Smooth muscle cell of the brain vasculature (primary cell): Measurements from ENCODE around the gene MAPK8.
"Not testable (repeated sequence)": the region's sequence is repeated elsewhere in the genome, so short reads cannot be mapped to it uniquely, and the experiment has no call there.

Experiments
- DNase-seq: peaks from one replicate; pipeline ENCODE4 v3.0.0-alpha.2; 2012; ENCODE audit warnings: low read depth, low spot score

Gene MAPK8

DNA sequence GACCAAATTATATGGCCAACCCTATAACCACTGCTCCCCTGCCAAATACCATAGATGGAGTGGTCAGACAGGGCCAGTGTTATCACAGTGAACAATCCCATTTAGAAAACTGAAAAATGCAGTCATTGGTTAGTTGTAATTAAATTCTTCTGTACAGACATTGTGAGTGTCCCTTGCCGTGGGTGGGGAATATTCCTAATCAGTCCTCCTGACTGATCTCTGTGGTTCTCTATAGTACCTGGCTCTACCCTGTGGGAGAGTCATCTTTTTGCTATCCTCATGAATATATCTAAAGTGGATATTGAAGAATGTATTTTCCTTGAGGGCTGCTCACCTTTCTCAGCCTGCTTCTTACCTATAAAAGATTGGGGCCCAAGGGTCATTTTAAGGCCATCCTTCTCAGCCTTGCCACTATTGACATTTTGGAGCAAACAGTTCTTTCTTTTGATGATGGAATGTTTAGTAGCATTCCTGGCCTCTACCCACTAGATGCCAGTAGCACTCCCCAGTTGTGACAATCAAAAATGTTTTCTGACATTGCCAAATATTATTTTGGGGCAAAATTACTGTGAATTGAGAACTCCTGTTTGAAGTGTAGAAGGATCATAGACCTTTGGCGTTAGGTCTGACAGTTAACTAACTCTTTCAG, 110.2 kb downstream of the MAPK8 start:
- no peak for DNase-seq

DNA sequence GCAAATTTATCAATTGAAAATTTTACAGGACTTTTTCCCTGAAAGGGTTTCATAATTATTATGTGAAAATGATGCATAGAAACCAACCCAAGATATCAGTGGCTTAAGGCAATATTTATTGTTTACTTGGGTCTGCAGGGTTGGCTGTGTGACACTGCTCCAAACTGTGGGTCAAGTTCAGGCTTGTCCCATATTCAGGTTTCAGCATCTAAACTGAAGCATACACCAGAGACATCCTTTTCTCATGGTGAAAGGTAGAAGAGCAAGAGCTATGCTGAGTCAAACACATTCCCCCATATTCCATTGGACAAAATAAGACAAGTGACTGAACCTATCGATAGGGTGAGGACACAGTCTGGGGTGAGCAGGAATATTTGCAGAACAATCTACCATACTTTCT, 110.9 kb downstream of the MAPK8 start:
- no peak for DNase-seq

DNA sequence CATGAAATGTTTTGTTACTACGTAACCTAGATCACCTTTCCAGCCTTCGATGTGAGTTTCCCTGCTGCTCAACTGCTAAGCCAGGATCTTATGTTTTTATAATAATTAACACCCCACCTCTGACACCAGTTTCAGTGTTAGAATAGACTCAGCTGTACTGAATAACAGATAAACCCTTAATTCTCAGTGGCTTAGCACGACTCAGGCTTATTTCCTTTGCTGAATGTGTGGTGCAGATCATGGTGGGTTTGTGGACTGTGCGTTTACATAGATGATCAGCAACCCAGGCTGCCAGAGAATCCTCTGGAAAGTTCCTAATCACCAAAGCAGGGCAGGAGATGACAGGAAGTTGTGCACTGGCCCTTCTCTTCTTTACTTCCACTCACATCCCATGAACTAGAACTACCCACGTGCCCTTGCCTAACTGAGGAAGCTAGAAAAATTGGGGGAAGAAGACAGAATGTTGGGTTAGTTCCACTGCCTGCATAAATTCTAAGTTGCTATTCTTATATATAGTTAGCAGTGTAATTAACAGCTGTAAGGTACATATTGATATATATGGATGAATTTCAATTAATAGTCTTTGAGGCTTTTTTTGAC, 111.8 kb downstream of the MAPK8 start:
- no peak for DNase-seq

DNA sequence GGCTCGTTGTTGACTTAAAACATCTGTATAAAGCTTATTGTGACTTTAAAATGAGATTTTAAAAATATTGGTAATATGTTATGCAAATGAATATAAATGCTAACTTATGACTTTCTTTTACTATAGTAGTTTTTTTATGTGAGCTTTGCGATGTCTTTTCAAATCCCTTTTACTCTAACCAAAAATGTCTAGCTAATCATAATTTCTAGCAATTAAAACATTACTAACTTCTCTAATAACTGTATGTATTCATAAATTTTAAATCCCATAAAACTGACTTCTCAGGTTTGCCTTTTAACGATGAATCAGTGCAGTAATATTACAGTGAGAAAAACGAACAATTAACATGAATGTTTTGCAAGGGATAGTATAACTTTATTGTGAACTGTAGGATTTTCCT, 113.2 kb downstream of the MAPK8 start:
- no peak for DNase-seq

DNA sequence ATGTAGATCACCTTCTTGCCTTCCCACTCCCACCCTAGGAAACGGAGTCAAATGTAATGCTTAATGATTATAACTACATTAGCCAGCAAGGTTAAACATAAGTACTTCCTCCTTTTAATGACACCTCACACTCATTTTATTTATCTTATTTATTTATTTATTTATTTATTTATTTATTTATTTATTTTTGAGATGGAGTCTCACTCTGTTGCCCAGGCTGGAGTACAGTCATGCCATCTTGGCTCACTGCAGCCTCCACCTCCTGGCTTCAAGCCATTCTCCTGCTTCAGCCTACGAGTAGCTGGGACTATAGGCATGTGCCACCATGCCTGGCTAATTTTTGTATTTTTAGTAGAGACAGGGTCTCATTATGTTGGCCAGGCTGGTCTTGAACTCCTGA, 115.4 kb downstream of the MAPK8 start:
- DNase-seq, result not testable (repeated sequence)

DNA sequence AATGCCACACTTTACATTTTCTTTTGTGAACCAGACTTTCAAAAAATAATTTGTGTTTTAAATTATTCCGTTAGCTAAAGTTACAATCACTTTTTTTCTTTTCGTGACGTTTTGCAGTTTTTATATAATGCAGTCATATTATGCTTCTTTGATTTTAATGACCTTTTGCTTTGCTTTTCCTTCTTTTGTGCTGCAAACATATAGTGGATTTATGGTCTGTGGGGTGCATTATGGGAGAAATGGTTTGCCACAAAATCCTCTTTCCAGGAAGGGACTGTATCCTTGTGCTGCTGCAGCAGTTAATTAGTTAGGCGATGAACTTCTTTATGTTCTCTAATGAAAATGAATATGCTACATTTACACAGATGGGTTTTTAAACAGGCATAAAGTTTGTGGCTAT, 117.4 kb downstream of the MAPK8 start:
- DNase-seq, result no peak

DNA sequence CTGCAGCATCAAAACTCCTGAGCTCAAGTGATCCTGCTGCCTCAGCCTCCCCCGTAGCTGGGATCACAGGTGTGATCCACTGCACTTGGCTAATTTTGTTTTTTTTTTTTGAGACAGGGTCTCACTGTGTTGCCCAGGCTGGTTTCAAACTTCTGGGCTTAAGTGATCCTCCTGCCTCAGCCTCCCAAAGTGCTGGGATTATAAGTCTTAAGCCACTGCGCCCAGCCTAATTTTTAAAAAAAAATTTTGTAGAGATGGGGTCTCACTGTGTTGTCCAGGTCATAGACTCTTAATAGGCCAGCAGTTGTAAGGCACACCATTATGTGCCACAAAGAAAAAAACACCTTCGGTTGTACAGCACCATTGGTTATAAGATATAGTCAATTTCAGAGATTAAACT, 122.4 kb downstream of the MAPK8 start:
- DNase-seq, result no peak

DNA sequence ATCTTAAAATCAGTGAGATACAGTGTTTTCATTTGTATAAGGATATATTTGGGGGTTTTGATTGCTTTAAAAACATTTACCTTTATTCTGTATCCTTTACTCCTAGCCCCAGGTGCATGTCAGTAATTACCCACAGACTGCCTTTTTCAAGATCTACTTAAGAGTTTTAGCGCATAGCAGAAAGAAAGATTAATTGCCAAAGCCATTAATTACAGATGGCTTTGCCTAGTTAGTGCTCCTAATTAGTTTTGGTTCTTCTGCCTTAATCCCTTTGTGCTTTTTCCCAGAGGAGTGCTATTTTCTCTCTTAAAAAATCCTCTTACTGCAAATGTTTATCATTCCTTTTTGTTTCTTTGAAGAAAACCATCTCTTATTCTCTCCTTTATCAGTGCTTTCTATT, 122.8 kb downstream of the MAPK8 start:
- no peak for DNase-seq

DNA sequence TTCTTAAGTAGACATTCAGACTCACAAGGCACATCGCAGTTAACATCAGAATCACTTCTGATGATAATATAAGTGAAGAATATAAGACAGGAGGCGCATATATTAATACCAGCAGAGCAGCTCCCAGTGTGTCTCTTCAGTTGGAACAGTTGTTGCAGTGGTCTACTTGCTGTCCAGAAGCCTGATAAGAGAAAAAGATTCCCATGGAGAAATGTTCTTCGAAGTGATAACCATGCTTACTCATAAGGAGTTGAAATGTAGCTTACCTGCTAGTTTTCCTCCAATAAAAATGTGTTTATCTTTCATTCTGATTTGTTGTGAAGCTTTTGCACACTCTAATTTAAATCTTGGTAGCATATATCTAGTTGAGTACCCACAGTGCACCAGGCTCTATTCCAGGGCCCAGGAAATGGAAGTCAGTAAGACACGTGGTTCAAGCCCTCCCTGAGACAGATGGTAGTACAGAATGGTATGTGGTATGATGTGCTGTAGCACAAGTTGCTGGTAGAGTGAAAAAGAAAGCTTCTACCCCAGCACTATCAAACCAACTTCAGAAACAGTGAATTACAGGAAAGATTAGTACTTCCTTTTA, 124.0 kb downstream of the MAPK8 start:
- no peak for DNase-seq

DNA sequence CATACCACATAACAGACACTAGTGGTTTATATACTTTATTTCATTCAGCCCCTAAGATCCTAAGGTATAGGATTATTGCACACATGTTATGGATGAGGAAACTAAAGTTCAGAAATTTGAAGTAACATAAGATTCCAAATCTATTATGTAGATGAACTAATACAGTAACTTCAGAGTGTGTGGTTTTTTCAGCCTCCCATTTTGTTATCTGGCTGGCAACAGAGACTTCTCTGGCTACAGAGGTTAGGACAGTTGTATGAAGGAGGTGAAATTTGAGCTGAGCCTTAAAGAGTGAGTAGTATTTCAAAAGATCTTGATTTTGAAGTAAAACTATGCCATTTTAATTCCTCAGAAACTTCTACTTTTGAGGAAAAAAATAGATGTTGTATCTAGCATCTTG, 125.4 kb downstream of the MAPK8 start:
- no peak for DNase-seq

DNA sequence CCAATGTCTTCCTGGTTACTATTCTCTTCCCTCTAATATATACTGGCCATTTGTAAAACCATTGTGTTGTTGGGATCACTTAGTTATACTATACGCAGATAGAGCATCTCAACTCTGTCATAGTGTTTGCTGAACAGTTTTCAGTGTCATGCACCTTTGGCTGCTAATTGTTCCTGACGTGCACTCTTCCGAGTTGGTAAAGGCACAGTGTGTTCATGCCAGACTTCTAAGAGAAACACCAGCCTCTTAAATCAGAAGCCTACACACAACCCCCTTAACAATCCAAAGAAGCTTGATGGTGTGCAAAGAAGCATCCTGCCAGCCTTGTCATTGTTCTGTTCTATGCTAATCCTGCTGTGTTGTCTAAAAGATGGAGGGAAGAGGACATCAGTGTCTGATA, 131.1 kb downstream of the MAPK8 start:
- DNase-seq, result no peak

DNA sequence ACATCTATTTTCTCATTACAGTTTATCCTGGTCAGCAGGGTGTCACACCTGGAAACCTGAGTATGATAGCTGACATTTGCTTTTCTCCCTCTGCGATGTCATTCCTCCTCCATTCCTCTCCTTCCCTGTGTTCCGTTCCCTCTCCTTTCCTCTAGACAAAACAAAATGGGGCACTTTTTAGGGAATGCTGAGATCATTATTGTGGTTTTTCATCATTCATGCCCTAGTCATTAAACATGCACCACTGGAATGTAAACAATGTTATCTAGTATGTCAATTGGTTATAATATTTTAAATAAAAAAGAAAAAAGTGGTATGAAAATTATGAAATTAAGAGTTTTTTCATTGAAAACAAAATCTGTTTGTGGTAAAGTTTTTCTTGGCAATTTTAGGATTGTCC, 132.6 kb downstream of the MAPK8 start:
- DNase-seq, result no peak

DNA sequence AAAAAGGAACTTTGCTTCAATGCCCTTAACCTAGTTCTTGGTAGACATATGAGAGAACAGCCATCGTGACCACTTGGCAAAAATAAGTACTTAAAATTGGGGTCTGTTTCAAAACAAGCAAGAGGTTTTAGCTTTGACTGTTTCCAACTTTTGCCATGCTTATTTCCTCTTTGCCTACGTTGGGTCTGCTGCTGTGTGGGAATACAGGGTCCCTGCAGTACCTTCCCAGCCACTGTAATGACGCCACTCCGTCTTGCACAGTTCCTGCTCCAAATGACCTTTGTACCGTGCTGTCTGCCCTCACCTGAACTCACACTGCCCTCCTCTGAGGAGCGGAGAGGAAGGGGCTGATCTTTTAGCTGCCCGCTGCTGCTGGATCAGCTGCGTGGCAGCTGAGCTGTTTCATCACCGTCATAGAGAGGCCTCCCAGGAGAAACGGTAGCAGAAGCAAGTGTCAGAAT, 133.1 kb downstream of the MAPK8 start:
- DNase-seq, result no peak

DNA sequence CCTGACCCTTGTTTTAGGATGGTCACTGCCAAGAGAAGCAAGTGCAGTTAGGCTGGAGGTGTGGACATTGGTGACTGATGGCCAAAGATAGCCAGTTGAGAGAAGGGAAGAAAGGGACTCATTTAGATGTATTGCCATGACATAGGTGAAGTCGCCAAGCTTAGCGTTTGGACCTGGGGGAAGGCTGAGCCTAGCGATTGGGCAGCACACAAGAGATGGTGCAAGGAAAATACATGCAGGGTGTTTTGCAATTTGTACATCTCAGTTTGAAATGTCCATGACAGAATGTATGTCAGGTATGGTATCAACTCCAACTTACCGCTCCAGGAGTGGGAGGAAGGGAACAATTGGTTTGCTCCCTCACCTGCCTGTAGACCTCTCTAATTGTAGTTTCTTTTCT, 134.3 kb downstream of the MAPK8 start:
- DNase-seq, result no peak

DNA sequence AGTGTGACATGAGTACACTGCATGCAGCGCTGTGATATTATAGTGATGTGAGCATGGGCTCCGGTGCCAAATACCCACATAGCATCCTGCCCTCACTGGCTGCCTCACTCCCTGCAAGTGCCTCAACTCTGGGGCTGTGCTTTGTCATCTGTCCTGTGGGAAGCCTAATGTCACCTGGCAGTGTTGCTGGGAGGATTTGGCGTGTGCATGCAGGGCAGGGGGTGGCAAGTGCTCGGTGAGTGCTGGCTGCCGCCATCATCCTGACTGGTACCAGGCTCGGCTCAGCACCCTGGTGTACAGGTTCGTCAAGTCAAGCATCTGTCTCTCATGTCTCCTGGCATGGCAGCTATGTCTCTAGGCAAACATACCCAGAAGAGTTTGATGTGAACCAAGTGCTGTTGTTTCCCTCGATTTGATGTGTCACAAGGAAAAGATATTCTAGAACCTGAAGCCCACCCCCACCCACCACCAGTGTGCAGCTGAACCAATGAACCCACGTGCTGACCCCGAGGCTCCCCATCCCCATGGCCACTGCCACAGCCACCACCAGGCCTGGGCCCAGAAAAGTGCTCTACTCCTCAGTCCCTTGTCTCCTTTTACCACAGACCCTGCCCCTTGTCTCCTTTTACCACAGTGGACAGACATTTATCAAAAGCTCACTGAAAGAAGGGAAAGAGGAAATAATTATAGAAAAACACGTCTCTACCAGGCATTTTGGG, 135.8 kb downstream of the MAPK8 start:
- DNase-seq, result no peak

DNA sequence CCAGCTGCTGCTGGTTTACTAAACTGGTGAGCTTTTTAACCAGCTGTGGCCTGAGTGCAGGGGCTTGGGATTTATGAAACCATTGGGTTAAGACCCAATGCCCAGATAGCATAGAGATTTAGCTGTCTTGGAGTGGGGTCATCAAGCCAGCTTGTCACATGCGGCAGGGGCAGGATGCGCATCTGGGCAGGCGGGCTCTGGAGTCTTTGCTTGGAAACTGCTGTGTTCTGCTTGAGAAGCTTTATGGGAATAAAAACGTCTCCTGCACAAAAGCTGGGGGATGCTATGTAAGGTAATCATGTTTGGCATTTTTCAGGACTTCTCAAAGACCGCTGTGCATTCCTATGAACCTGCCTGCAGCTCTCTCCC, 136.3 kb downstream of the MAPK8 start:
- no peak for DNase-seq

DNA sequence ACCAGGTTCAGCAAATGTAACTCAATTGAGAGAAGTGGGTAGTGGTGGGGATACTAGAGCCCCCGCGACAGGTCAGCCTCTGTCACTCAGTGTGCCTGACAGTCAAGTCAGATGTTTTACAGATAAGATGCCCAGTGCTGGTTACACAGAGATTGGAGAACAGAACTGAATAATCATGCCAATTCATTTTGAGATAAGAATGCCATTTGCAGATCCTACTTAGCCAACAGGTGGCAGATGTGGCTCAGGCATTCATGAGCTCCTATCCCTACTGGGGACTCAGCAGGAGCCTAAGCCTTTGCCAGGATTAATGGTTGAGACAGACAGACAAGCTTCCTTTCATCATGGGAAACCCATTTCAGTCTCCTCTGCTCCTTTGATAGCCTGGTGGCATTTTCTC, 137.8 kb downstream of the MAPK8 start:
- DNase-seq, result peak; percentile 74

DNA sequence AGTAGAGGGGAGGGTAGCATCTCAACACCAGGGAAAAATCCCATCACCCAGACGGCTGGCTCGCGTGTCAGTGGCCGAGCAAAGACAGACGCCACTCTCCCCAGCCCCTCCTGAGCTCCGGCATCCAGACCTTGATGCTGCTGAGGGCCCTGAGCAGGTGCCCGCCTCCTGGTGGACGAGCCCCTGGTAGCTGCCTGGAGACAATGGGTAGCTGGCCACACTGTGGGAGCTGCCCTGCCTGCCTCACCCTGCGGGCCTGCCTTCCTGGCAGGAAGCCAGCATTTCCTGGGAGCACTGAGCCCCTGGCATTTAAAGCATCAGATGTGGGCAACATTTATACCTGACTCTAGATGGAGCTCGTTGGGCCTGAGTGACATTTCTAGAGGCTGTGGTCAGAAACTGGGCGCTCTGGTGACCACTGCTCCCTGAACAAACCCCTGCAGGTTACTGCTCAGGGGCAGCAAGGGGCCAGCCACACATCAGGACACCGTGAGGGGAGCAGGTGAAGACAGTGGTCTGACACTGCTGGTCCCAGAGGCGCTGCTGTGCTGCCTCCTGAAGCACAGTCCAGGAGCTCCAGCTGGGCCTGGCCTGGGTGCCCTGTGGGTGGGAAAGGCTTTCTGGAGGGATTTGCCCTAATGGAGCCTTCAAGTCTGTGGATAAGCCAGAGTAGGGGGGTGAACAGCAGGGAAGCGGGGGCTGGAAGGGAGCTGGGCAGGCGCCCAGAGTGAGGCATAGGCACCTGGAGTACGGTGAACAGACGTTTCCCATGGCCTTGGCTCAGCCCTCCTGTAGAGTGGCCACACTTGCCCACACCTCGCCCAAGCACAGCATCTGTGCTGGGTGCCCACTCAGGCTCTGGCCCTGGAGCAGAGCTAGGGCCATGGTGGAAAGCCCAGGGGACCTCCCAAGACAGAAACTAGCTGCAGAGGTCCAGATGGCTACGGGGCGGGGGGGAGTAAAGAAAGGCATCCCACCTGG, 138.7 kb downstream of the MAPK8 start:
- no peak for DNase-seq

DNA sequence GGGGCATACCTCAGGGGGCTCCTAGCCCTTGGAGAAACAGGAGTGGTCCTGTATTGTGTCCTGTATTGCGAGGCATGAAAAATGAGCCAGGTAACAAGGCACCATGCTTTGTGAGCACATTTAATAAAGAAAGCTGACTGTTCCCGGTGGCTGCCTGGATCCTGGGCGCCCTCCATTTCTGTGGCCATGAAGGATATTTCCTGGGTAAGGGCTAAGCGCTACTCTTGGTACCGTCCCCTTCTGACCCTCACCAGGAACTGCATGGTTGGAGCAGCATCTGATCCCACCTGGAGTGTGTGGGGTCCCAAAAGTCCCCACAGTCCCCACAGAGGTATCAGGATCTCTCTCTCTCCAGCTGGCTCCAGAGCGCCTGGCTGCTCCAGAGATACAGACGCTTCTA, 139.5 kb downstream of the MAPK8 start:
- DNase-seq, result no peak

DNA sequence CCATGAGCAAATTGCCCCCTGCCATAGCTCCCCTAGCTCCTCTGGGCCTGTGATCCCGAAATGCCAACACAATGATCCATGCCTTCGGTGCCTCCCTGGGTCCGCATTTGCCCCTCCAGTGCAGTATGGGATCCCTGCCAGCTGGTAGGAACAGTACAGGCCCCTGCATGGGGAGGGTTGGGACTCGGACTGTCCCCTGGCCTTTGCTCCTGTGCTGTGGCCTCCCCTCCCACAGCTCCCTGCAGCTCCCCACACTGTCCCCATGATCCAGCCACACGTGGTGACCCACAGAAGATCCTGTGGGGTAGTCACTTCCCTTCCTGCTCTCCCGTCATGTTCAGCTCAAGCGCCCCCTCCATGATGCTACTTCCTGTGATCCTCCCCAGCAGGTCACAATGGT, 140.3 kb downstream of the MAPK8 start:
- no peak for DNase-seq

DNA sequence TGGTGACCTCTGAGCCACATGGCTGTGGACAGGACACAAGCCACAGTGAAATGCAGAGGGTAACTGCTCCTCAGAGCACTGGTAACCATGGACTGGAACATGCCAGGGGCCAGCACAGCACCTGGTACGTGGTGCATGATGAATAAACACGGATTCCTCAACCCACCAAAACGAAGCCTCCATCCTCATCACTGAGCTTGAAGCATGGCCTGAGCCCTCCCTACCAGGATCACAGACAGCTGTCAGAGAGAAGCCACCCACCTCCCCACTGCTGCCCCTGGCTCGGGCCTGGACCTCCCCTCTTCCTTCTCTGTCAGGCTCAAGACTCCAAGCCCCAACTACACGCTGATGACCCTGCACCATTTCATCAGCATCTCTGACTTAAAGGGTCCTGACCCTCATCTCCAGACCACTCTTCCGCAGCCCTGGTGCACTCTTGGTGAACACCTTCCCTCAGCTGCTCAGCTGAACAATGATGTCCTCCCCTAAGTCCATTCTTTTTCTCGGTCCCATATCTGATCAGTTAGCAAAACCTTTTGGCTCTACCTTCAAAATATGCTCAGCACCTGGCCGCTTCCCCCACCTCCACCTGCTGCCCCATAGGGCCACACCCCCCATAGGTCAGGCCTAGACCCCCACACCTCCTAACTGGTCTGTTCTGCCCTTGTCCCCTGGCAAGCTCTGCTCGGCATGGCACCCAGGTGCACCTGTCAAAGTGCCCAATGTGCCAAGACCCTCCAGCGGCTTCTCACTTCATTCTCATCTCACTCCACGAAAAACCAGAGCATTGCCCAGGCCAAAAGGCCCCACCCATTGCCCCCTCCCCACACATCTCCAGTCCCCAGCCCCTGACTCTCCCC, 141.1 kb downstream of the MAPK8 start:
- DNase-seq, result no peak
